Osteocyte (in vitro differentiated cells): ENCODE results near the gene PRDM4. TPM values are rescaled to one million over a fixed set of nuclear protein-coding genes. Genes with fewer than 3 reads are reported as not detected.

Experiments
- DNase-seq: peaks from one replicate; pipeline ENCODE4 v3.0.0; 2021; ENCODE audit warnings: mixed read lengths; ENCODE audit not compliant: unreplicated experiment; ENCODE audit errors: extremely low spot score
- H3K27ac Mint-ChIP-seq: one replicate; pipeline ENCODE4 v1.8.0; 2021; ENCODE audit warnings: mild to moderate bottlenecking, mixed read lengths; ENCODE audit not compliant: unreplicated experiment
- H3K27me3 Mint-ChIP-seq: one replicate; pipeline ENCODE4 v1.8.0; 2021; ENCODE audit warnings: mixed read lengths; ENCODE audit not compliant: unreplicated experiment
- H3K36me3 Mint-ChIP-seq: one replicate; pipeline ENCODE4 v1.8.0; 2021; ENCODE audit warnings: mixed read lengths; ENCODE audit not compliant: unreplicated experiment
- H3K4me1 Mint-ChIP-seq: one replicate; pipeline ENCODE4 v1.8.0; 2021; ENCODE audit warnings: mixed read lengths; ENCODE audit not compliant: unreplicated experiment
- H3K4me3 Mint-ChIP-seq: one replicate; pipeline ENCODE4 v1.8.0; 2021; ENCODE audit warnings: mild to moderate bottlenecking, moderate library complexity, mixed read lengths; ENCODE audit not compliant: unreplicated experiment
- H3K9me3 Mint-ChIP-seq: one replicate; pipeline ENCODE4 v1.8.0; 2021; ENCODE audit warnings: mixed read lengths; ENCODE audit not compliant: unreplicated experiment
- CTCF ChIP-seq: fragments of 200-600 bp; sonication (generic); IDR thresholded peaks from 2 replicates; pipeline ENCODE4 v1.5.0; 2021; ENCODE audit warnings: antibody characterized with exemption, mild to moderate bottlenecking, moderate library complexity
- total RNA-seq: library from RNA; stranded (reverse); gene quantifications from 2 replicates; pipeline ENCODE4 v1.2.1, GENCODE V29; 2021

PRDM4 gene
- total RNA-seq, 1 donor from 2014 or later: 24.5 TPM

GRCh38 chr12:107765316-107765715 lies 4.4 kb upstream of the PRDM4 start:
- Mint-ChIP-seq H3K9me3 (no peaks in the 10 kb centered on the region), H3K36me3 (no peaks in the 10 kb centered on the region), H3K4me1 (peaks cover 6% of the 10 kb centered on the region), H3K4me3 (no peak overlapping the region), H3K27me3 (peaks cover 23% of the 10 kb centered on the region), H3K27ac (no peak overlapping the region)
- DNase-seq: no peak
- TF ChIP-seq CTCF: no peak

GRCh38 chr12:107764626-107765025 lies 3.7 kb upstream of the PRDM4 start:
- H3K4me1 Mint-ChIP-seq: peaks cover 13% of the 10 kb centered on the region
- H3K9me3 Mint-ChIP-seq: no peaks in the 10 kb centered on the region
- no peak for DNase-seq
- no peak overlapping the region for H3K27ac Mint-ChIP-seq
- H3K36me3 Mint-ChIP-seq: no peaks in the 10 kb centered on the region
- no peak overlapping the region for H3K4me3 Mint-ChIP-seq
- TF ChIP-seq CTCF: no peak
- peaks cover 21% of the 10 kb centered on the region for H3K27me3 Mint-ChIP-seq

GRCh38 chr12:107762874-107763273 lies 1.9 kb upstream of the PRDM4 start:
- Mint-ChIP-seq H3K4me1 (peaks cover 25% of the 10 kb centered on the region), H3K4me3 (no peak overlapping the region), H3K9me3 (no peaks in the 10 kb centered on the region), H3K36me3 (no peaks in the 10 kb centered on the region), H3K27me3 (peaks cover 21% of the 10 kb centered on the region), H3K27ac (no peak overlapping the region)
- DNase-seq: no peak
- TF ChIP-seq CTCF: no peak

- DNase-seq: no peak
- TF ChIP-seq CTCF: no peak
- peaks cover 20% of the 10 kb centered on the region for H3K27me3 Mint-ChIP-seq
- peaks cover 25% of the 10 kb centered on the region for H3K4me1 Mint-ChIP-seq
- peaks cover 7% of the 10 kb centered on the region for H3K36me3 Mint-ChIP-seq
- H3K4me3 Mint-ChIP-seq: peak overlapping the region; percentile 80
- no peaks in the 10 kb centered on the region for H3K9me3 Mint-ChIP-seq
- H3K27ac Mint-ChIP-seq: peak overlapping the region; percentile 87
These were observed 566 bp upstream of the PRDM4 start for GRCh38 chr12:107761502-107761904.

- Mint-ChIP-seq H3K36me3 (peaks cover 10% of the 10 kb centered on the region), H3K9me3 (no peaks in the 10 kb centered on the region), H3K4me3 (peak overlapping the region; percentile 85), H3K27me3 (peaks cover 11% of the 10 kb centered on the region), H3K4me1 (peaks cover 25% of the 10 kb centered on the region), H3K27ac (peak overlapping the region; percentile 80)
- peak; percentile 85 for DNase-seq
- no peak for TF ChIP-seq CTCF
These were observed 629 bp downstream of the PRDM4 start for GRCh38 chr12:107760207-107760808.
